Lower lobe of right lung (tissue), 2 donors: ENCODE results near the gene GSTM1. TPM values are rescaled to one million over a fixed set of nuclear protein-coding genes. Genes with fewer than 3 reads are reported as not detected.

Source experiments
- ATAC-seq, 2 donors: fragments of 200-7000 bp; cut with Tn5 transposase; one replicate each; pipeline ENCODE4 v1.9.1; 2020 to 2022; ENCODE audit warnings: mild to moderate bottlenecking in 2 of 2, moderate library complexity in 2 of 2
- DNase-seq: peaks from one replicate; pipeline ENCODE4 v3.0.0-alpha.2; 2020
- H3K27ac ChIP-seq: fragments of 200-600 bp; one replicate; pipeline ENCODE4 v1.8.0; 2022
- H3K27me3 ChIP-seq: fragments of 200-600 bp; one replicate; pipeline ENCODE4 v1.8.0; 2022; ENCODE audit warnings: low read depth
- H3K36me3 ChIP-seq: fragments of 200-600 bp; one replicate; pipeline ENCODE4 v1.8.0; 2022; ENCODE audit warnings: mild to moderate bottlenecking
- H3K4me1 ChIP-seq: fragments of 200-600 bp; one replicate; pipeline ENCODE4 v1.8.0; 2022
- H3K4me3 ChIP-seq: fragments of 200-600 bp; one replicate; pipeline ENCODE4 v1.8.0; 2022; ENCODE audit warnings: mild to moderate bottlenecking
- H3K9me3 ChIP-seq: fragments of 200-600 bp; one replicate; pipeline ENCODE4 v1.8.0; 2022
- intact Hi-C: fragments of 100-400 bp; cut with DNase I; formaldehyde crosslinking; loops from one replicate; pipeline ENCODE4 v1.11.0; 2022
- total RNA-seq: library from RNA; stranded (reverse); fragmentation: NEBNext Ultra II Directional; extraction: Animal tissue kit (Norgen Biotek cat#: 25700); gene quantifications from one replicate; pipeline ENCODE4 v1.2.1, GENCODE V29; 2021
- TF ChIP-seq, protein P1 (sequence below): fragments of 200-600 bp; IDR thresholded peaks from one replicate; pipeline ENCODE4 v1.8.0; 2022; ENCODE audit warnings: antibody characterized with exemption, mild to moderate bottlenecking
- donor health status: DM: no; HTN: yes; CAD: no; lungs with severe emphysema.

GSTM1 gene
- total RNA-seq, 1 donor from 2014 or later, result not detected

DNA sequence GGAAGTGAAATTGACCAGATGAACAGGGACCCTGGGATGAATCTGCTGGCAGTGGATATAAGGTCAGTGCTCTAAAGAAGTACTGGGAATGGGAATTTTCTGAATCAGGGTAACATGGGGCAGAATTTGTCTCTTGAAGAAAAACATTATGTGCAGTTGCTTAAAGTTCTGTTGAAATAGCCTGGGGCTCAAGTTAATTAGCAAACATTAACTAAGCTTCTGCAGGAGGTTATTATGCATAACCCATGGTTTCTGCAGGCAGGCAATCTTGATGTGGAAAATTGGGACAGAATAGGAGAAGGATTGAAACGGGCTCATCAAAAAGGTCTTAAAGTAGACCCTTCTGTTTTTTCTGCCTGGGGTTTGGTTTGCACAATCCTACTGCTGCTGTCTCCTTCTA lies 38.4 kb downstream of the GSTM1 start:
- no peak overlapping the region for H3K27ac ChIP-seq
- no peak overlapping the region for H3K4me3 ChIP-seq
- H3K36me3 ChIP-seq, result no peaks in the 10 kb centered on the region
- DNase-seq (no peak), ATAC-seq (no peak)
- intact Hi-C loops, result no loop called here
- no peaks in the 10 kb centered on the region for H3K4me1 ChIP-seq
- H3K9me3 ChIP-seq, result no peaks in the 10 kb centered on the region
- no peaks in the 10 kb centered on the region for H3K27me3 ChIP-seq
- TF ChIP-seq, protein P1, sequence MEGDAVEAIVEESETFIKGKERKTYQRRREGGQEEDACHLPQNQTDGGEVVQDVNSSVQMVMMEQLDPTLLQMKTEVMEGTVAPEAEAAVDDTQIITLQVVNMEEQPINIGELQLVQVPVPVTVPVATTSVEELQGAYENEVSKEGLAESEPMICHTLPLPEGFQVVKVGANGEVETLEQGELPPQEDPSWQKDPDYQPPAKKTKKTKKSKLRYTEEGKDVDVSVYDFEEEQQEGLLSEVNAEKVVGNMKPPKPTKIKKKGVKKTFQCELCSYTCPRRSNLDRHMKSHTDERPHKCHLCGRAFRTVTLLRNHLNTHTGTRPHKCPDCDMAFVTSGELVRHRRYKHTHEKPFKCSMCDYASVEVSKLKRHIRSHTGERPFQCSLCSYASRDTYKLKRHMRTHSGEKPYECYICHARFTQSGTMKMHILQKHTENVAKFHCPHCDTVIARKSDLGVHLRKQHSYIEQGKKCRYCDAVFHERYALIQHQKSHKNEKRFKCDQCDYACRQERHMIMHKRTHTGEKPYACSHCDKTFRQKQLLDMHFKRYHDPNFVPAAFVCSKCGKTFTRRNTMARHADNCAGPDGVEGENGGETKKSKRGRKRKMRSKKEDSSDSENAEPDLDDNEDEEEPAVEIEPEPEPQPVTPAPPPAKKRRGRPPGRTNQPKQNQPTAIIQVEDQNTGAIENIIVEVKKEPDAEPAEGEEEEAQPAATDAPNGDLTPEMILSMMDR, result no peak

- ATAC-seq (no peak), DNase-seq (no peak)
- no peaks in the 10 kb centered on the region for H3K4me1 ChIP-seq
- no peaks in the 10 kb centered on the region for H3K27me3 ChIP-seq
- no peaks in the 10 kb centered on the region for H3K9me3 ChIP-seq
- no peak overlapping the region for H3K4me3 ChIP-seq
- TF ChIP-seq, protein P1, result no peak
- H3K36me3 ChIP-seq, result no peaks in the 10 kb centered on the region
- intact Hi-C loops, result no loop called here
- no peak overlapping the region for H3K27ac ChIP-seq
Observed at GRCh38 chr1:109726728-109727373, 39.2 kb downstream of the GSTM1 start.

DNA sequence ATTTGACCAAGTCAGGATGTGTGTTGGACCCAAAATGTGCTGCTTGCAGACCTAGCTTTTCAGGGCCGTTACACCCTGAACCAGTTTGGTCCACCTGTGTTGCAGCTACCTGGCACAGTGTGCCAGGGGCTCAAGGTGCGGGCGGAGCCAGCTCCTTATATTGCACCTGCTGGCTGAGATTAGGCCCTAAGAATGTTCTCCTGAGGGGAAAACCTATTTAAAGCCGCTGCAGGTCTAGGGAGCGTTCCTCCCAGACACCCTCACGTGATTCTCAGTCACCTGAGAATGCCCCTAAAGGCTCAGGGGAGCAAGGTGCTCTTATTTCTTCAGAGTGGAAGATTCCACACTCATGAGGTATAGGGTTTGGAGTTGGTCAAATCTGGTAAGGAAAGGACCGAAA lies 41.3 kb downstream of the GSTM1 start:
- intact Hi-C loops, result no loop called here
- TF ChIP-seq, protein P1, result no peak
- peak; percentile 38 to 48 for ATAC-seq
- Histone ChIP-seq H3K4me3 (no peak overlapping the region), H3K27ac (no peak overlapping the region), H3K4me1 (no peaks in the 10 kb centered on the region), H3K9me3 (no peaks in the 10 kb centered on the region), H3K36me3 (no peaks in the 10 kb centered on the region), H3K27me3 (no peaks in the 10 kb centered on the region)
- DNase-seq, result no peak

DNA sequence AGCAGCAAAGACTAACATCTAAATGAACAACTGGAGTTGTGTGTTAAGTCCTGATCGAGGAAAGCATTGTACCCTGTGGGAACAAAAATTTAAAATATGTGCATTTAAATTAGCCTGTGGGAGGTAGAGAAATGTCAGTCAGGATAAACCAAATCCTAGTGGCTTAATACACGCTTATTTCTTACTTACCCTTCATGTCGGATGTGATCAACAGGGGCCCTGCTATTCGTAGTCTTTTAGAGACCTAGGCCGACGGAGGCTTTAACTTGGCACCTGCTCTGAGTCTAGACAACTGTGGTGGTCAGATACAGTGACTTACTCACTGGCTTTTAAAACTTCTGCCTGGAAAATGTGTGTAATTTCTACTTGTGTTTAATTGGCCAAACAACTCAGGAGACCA lies 43.0 kb downstream of the GSTM1 start:
- DNase-seq, result no peak
- Histone ChIP-seq H3K4me1 (no peaks in the 10 kb centered on the region), H3K27ac (no peak overlapping the region), H3K27me3 (no peaks in the 10 kb centered on the region), H3K36me3 (no peaks in the 10 kb centered on the region), H3K9me3 (no peaks in the 10 kb centered on the region), H3K4me3 (no peak overlapping the region)
- ATAC-seq, result no peak
- TF ChIP-seq, protein P1, result no peak
- intact Hi-C loops, result no loop called here

- ATAC-seq, result no peak
- Histone ChIP-seq H3K36me3 (no peaks in the 10 kb centered on the region), H3K4me3 (no peak overlapping the region), H3K4me1 (no peaks in the 10 kb centered on the region), H3K27me3 (no peaks in the 10 kb centered on the region), H3K27ac (no peak overlapping the region), H3K9me3 (no peaks in the 10 kb centered on the region)
- DNase-seq, result no peak
- TF ChIP-seq, protein P1, result no peak
- intact Hi-C loops, result no loop called here
Observed at GRCh38 chr1:109732390-109732881, 44.8 kb downstream of the GSTM1 start.
